HepG2 (cell line): ENCODE data around the gene TRAPPC1. TPM values are rescaled to one million over a fixed set of nuclear protein-coding genes. Genes with fewer than 3 reads are reported as not detected.

Experiments used
- DMTF1 ChIP-seq: sonication (generic); formaldehyde crosslinking; IDR thresholded peaks from 2 replicates; pipeline ENCODE4 v1.4.0; 2020; ENCODE audit warnings: mild to moderate bottlenecking, missing genetic modification reagents
- FIP1L1 ChIP-seq: fragments of 200-400 bp; formaldehyde crosslinking; IDR thresholded peaks from 2 replicates; pipeline ENCODE4 v1.6.1; 2018; ENCODE audit warnings: low read depth, mild to moderate bottlenecking, low read length, moderate library complexity, borderline replicate concordance; ENCODE audit not compliant: insufficient read depth
- HMG20A ChIP-seq: IDR thresholded peaks from 2 replicates; pipeline ENCODE4 v1.6.1; 2016; ENCODE audit warnings: borderline replicate concordance
- KLF12 ChIP-seq: sonication (generic); formaldehyde crosslinking; IDR thresholded peaks from 2 replicates; pipeline ENCODE4 v1.4.0; 2020; ENCODE audit warnings: missing genetic modification reagents, borderline replicate concordance
- KLF13 ChIP-seq: sonication (generic); formaldehyde crosslinking; IDR thresholded peaks from 2 replicates; pipeline ENCODE4 v1.4.0; 2020; ENCODE audit warnings: mild to moderate bottlenecking, missing genetic modification reagents
- ZGPAT ChIP-seq: IDR thresholded peaks from 2 replicates; pipeline ENCODE4 v1.6.1; 2016; ENCODE audit warnings: mild to moderate bottlenecking
- ZNF530 ChIP-seq: sonication (generic); formaldehyde crosslinking; IDR thresholded peaks from 2 replicates; pipeline ENCODE4 v1.5.0; 2020; ENCODE audit warnings: low read depth, mild to moderate bottlenecking, missing genetic modification reagents
- ZNF589 ChIP-seq: sonication (generic); formaldehyde crosslinking; conservative IDR thresholded peaks from 2 replicates; pipeline ENCODE4 v1.8.0; 2022; ENCODE audit warnings: mild to moderate bottlenecking, moderate library complexity, missing genetic modification reagents
- ZNF597 ChIP-seq: sonication (generic); formaldehyde crosslinking; IDR thresholded peaks from 2 replicates; pipeline ENCODE4 v1.5.0; 2020; ENCODE audit warnings: missing genetic modification reagents
- ZNF747 ChIP-seq: sonication (generic); formaldehyde crosslinking; IDR thresholded peaks from 2 replicates; pipeline ENCODE4 v1.8.1; 2023; ENCODE audit warnings: missing genetic modification reagents, mild to moderate bottlenecking, borderline replicate concordance
- polyA plus RNA-seq, 8 experiments: library from polyadenylated mRNA; depleted of rRNA in 3 of 8; stranded (reverse) in 7 of 8; unstranded in 1 of 8; fragments of >200 nt; fragmentation: Illumina TruSeq in 4 of 8; extraction: Trizol in 4 of 8; gene quantifications; 2 replicates each; pipeline versions ENCODE4 v1.2.1 to v1.2.3, GENCODE V29; 2011 to 2016; ENCODE audit warnings: low read depth in 4 of 8, missing spikeins in 1 of 8, mixed read lengths in 1 of 8; ENCODE audit not compliant: insufficient read depth in 1 of 8
- total RNA-seq, 5 experiments: library from RNA; depleted of rRNA; stranded (reverse); fragments of >200 nt; fragmentation: Illumina TruSeq; extraction: Trizol; gene quantifications; 2 replicates each; pipeline ENCODE4 v1.2.3, GENCODE V29; 2016; ENCODE audit warnings: low read depth in 1 of 5
- TF ChIP-seq, protein P1 (sequence below), 2 experiments: sonication (generic) in 1 of 2; formaldehyde crosslinking in 1 of 2; IDR thresholded peaks; 2 replicates each; pipeline versions ENCODE4 v1.6.1 to v1.9.0; 2014 to 2022; ENCODE audit warnings: antibody characterized with exemption in 1 of 2, borderline replicate concordance in 1 of 2, inconsistent platforms in 1 of 2, low read depth in 1 of 2, missing genetic modification reagents in 1 of 2

Gene TRAPPC1
- total and polyA plus RNA-seq, 2 of the 13 experiments (the other 11 are each of a cell fraction or from before 2014, with no cell fraction given) = 28.1 to 44.9 TPM

- no peak for TF ChIP-seq DMTF1 (CRISPR knock-in tag)
- no peak for TF ChIP-seq HMG20A (CRISPR knock-in tag)
- TF ChIP-seq ZGPAT (CRISPR knock-in tag) = no peak
- TF ChIP-seq, protein P1, sequence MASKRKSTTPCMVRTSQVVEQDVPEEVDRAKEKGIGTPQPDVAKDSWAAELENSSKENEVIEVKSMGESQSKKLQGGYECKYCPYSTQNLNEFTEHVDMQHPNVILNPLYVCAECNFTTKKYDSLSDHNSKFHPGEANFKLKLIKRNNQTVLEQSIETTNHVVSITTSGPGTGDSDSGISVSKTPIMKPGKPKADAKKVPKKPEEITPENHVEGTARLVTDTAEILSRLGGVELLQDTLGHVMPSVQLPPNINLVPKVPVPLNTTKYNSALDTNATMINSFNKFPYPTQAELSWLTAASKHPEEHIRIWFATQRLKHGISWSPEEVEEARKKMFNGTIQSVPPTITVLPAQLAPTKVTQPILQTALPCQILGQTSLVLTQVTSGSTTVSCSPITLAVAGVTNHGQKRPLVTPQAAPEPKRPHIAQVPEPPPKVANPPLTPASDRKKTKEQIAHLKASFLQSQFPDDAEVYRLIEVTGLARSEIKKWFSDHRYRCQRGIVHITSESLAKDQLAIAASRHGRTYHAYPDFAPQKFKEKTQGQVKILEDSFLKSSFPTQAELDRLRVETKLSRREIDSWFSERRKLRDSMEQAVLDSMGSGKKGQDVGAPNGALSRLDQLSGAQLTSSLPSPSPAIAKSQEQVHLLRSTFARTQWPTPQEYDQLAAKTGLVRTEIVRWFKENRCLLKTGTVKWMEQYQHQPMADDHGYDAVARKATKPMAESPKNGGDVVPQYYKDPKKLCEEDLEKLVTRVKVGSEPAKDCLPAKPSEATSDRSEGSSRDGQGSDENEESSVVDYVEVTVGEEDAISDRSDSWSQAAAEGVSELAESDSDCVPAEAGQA (IDR thresholded peaks at IDR 0.05; ENCODE audit: low read depth) = no peak
- TF ChIP-seq, protein P1 (CRISPR knock-in tag; IDR thresholded peaks at IDR 0.05; ENCODE audit: borderline replicate concordance) = no peak
- no peak for TF ChIP-seq ZNF747 (CRISPR knock-in tag)
- TF ChIP-seq ZNF530 (CRISPR knock-in tag) = no peak
- no peak for TF ChIP-seq FIP1L1
- no peak for TF ChIP-seq KLF12 (CRISPR knock-in tag)
- no peak for TF ChIP-seq ZNF597
- no peak for TF ChIP-seq KLF13 (CRISPR knock-in tag)
- TF ChIP-seq ZNF589 (CRISPR knock-in tag) = no peak
Measured at GRCh38 chr17:7969433-7969832, 37.7 kb upstream of the TRAPPC1 start (continued).
